Measurements from ENCODE around the gene TMEM144.

Gene TMEM144

DNA sequence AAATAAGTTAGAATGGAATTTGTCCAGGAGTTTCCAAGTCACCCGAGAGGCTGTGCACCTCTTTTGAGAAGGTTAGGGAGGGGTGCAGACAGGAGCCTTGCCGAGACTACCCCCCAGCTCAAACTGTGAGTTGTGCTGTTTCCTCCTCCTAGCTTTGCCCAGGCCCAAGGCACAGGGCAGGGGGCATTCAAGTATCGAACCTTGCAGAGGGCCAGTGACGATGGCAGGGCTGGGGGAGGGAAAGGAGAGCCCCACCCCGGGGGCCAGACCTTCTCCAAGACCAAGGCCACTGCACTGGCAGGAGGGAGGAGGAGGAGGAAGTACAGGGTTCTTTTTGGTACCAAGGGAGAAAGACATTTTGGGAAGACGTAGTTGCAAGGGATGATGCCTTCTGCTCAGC lies 80.6 kb downstream of the TMEM144 start:
- no peak for DNase-seq (ENCODE audit: low spot score)
- in situ Hi-C loops (cut with MboI; ENCODE audit: low pct_unique_long_range_greater_than_20kb, low sequenced_read_pairs, unreplicated experiment) = no loop called here
- TF ChIP-seq CTCF (IDR thresholded peaks at IDR 0.05; ENCODE audit: extremely low read depth, insufficient read depth, missing control alignments) = no peak

- TF ChIP-seq CTCF (IDR thresholded peaks at IDR 0.05; ENCODE audit: extremely low read depth, insufficient read depth, missing control alignments) = no peak
- no peak for DNase-seq (ENCODE audit: low spot score)
- in situ Hi-C loops (cut with MboI; ENCODE audit: low pct_unique_long_range_greater_than_20kb, low sequenced_read_pairs, unreplicated experiment) = no loop called here
These were observed 81.2 kb downstream of the TMEM144 start for GRCh38 chr4:158291334-158292055.

- in situ Hi-C loops (cut with MboI; ENCODE audit: low pct_unique_long_range_greater_than_20kb, low sequenced_read_pairs, unreplicated experiment) = no loop called here
- no peak for DNase-seq (ENCODE audit: low spot score)
- no peak for TF ChIP-seq CTCF (IDR thresholded peaks at IDR 0.05; ENCODE audit: extremely low read depth, insufficient read depth, missing control alignments)
These were observed 81.9 kb downstream of the TMEM144 start for GRCh38 chr4:158292156-158292555.

DNA sequence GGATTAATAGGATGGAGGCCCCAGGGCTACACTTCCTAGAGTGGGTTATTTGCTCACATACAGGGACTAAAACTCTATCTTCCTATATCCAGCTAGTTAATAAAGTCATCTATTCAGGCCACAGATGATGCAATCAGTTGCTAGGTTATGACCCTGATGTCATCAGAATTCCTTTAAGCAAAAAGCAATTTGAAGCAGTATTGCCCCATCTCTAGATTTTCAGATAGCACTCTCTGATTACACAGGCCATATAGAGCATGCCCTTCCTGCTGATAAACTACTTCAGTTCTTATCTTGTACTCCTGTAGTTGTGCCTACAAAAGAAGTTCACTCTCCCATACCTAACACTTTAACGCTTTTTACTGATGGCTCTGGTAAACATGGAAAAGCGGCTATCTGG lies 84.8 kb downstream of the TMEM144 start:
- no peak for TF ChIP-seq CTCF (IDR thresholded peaks at IDR 0.05; ENCODE audit: extremely low read depth, insufficient read depth, missing control alignments)
- DNase-seq (ENCODE audit: low spot score) = no peak
- in situ Hi-C loops (cut with MboI; ENCODE audit: low pct_unique_long_range_greater_than_20kb, low sequenced_read_pairs, unreplicated experiment) = no loop called here

DNA sequence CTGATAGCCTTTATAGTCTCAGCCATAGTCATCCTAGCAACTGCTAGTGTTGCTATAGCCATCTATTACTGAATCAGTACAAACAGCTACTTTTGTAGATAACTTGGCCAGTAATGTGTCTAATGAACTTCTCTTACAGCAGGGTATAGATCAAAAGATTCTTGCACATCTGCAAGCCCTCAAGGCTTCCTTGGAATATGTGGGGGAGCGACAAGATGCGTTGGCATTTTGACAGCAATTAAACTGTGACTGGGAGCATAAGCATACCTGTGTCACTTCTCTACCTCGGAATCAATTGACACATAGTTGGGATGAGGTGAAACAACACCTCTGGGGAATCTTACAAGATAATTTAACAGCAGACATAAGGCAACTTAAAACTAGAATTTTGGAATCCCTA lies 87.6 kb downstream of the TMEM144 start:
- DNase-seq (ENCODE audit: low spot score) = no peak
- in situ Hi-C loops (cut with MboI; ENCODE audit: low pct_unique_long_range_greater_than_20kb, low sequenced_read_pairs, unreplicated experiment) = no loop called here
- no peak for TF ChIP-seq CTCF (IDR thresholded peaks at IDR 0.05; ENCODE audit: extremely low read depth, insufficient read depth, missing control alignments)

GRCh38 chr4:158299459-158300007 lies 89.2 kb downstream of the TMEM144 start:
- DNase-seq (ENCODE audit: low spot score) = no peak
- in situ Hi-C loops (cut with MboI; ENCODE audit: low pct_unique_long_range_greater_than_20kb, low sequenced_read_pairs, unreplicated experiment) = no loop called here
- TF ChIP-seq CTCF (IDR thresholded peaks at IDR 0.05; ENCODE audit: extremely low read depth, insufficient read depth, missing control alignments) = no peak
